Measurements from ENCODE around the gene CLDN10.

Gene CLDN10

DNA sequence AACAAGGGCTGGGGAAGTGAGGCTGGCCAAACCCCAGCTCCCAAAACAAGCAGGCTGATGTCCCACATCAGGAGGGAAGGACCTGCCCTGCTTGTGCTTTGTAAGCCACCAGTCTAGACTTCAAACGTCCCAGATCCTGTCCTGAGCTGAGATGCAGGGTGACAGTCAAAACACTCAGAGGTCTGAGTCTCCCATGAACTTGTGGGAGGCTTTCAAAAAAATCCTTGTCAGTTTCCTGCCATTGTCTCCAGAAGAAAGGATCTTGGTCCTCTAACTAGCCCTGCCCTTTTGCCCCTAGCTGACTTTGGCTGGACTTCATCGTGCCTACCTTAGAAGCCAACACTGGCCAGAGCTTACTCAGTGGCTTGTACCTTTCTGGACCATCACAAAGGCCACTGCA is 48.7 kb downstream of the CLDN10 start:
- DNase-seq (ENCODE audit: low read depth, low spot score): no peak

DNA sequence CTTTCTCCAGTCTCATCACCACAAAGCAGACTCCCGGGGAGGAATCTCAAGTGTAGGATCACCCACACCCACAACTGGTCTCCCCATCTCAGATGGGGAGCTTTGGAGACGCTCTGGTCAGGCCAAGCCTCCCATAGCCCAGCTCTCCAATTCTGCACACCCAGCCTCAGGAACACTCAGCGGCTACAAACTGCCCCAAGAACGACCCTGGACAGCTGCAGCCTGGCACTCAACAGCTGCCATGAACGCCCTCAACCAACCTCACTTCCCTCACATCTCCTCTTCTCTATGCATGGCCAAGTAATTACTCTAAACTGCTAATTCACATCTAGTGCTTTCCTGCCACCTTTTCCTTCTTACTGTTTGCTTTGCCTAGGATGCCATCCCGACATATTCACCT is 49.4 kb downstream of the CLDN10 start:
- DNase-seq (ENCODE audit: low read depth, low spot score): no peak

DNA sequence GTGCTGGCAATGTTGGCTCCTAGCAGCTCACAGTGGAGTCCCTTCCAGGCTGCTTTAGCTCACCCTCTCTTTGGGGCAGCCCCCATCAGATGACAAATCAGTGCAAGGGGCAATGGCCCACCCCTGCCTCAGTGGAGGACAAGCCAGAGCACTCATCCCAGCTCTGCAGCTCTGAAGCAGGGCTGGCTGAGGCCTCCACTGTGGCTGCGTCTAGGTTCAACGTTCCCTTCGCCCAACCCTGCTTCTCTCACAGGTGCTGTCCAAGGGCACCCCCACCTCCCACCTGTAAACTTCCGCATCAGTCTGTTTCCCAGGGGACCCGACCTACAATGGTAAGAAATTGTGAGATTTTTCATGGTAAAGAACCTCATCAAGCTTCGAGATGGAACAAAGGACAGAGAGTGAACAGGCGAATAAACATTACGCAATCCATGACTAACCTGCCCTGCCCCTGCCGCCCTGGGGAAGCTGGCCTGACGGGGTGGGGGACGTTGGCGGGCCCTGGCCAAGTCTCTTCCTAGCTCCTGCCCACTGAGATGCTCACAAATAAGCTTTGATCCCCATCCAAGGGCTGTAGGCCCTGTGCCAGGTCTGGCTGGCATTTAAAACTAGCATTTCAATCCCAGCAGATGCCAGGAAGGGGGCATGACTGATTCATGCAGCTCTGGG is 51.5 kb downstream of the CLDN10 start:
- no peak for DNase-seq (ENCODE audit: low read depth, low spot score)

DNA sequence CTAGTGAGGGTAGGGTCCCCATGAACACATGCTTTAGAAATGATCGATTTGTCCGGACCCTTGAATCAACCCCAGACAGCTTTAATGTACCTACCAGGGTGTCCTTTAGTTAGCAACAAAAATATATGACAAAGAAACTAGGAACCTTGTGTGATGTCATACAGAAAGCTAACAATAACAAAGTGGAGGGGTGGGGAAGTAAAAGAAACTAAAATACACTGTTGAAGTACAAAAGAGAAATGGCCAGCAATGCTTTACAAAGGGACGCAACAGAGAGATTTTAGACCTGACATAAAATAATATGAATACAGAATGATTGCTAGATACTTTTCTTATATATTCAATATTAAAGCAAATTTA is 52.0 kb downstream of the CLDN10 start:
- no peak for DNase-seq (ENCODE audit: low read depth, low spot score)

DNA sequence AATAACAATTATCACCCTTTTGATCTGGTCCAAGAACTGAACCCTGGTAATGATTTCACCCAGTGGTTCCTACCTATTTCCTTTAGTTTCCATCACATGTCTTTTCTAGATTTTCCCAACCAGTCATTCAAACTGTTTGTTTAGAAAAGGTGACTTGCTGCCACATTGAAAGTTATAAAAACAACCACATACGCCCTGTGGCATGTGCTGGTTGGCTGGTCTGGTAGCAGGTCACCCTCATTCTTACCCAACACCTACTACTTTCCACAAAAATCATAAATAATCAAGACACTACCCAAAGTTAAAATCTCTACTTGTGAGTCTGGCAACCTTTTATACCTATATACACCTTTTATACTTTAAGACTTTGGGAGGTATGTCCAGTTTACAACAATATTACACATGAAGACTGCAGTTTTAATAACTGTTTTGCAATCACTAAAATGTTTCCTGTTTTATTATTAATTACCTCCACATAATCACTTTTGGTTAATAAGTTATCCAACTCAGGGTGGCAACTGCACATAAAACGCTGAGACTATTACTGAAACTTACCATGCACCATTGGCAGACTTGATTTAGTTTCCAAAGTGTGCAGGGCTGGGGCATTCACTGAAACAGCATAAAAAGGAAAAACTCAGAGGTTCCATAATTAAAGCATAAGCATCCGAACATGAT is 53.1 kb downstream of the CLDN10 start:
- no peak for DNase-seq (ENCODE audit: low read depth, low spot score)

DNA sequence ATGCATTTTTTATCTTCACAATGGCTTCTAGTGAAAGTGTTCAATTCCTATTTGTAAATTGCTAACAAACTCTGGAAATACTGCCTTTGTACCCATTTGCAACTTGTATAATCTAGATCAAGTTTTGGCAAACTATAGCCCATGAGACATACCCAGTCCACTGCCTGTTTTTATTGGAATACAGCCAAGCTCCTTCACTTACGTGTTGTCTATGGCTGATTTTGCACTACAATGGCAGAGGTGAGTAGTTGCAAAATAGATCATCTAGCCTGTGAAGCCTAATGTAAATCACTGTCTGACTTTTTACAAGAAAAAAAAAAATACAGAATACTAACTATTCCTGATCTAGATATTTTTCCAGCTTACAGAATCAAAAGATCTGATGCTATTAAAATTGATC is 54.8 kb downstream of the CLDN10 start:
- no peak for DNase-seq (ENCODE audit: low read depth, low spot score)

DNA sequence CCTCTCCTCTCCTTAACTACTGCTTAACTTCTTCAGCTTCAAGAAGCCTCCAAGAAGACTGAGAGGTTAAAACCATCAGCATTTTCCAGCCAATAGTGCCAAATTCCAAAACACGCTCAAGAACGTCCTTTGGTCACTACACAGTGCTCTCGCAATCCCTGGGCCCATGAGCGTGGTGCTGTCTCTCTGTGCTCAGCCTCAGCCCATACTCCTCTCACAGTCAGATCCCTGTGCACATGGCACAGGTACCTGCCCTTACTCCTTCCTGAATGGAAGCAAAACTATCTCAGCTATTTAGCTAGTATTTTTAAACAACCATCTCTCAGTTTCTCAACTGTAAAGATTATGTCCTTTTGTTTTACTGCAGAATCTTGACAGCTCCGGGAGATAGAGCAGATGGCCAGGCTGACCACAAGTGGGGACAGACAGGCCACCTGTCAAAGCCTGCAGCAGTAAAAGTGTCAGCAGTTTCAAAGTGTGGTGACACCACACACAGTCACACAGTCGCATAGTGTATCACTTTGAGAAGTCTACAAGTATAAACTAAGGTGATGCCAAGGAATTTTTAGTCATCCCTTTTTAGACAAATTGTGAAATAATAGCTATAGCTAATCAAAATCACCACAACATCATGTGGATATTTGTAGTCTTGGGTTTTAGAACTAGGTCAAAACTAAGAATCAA is 56.3 kb downstream of the CLDN10 start:
- DNase-seq (ENCODE audit: low read depth, low spot score): no peak

DNA sequence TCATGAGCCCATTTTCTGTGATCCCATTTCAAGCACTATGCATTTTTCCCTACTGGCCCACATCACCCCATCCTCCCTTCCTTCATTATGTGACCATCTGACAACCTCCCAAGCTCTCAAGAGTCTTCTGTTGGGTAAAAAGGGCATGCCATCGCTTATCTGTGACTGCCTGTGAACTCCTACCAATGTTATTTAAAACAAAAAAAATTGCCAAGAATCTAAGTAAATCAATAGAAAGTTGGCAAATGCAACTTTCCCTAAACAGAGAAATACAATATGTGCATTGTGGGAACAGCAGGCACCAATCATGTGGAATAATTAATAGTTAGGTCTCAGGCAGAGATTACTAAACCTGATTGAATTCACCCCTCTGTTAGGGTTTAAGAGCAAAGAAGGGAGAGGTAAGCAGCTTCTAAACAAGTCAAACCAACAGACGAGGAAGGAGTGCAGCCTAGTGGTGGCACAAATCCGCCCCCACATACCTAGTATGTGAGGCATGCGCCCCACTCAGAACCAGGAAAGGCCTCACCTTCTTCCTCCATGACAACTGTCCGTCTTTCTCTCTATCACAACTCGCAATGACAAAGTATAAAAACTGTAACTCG is 62.2 kb downstream of the CLDN10 start:
- no peak for DNase-seq (ENCODE audit: low read depth, low spot score)

DNA sequence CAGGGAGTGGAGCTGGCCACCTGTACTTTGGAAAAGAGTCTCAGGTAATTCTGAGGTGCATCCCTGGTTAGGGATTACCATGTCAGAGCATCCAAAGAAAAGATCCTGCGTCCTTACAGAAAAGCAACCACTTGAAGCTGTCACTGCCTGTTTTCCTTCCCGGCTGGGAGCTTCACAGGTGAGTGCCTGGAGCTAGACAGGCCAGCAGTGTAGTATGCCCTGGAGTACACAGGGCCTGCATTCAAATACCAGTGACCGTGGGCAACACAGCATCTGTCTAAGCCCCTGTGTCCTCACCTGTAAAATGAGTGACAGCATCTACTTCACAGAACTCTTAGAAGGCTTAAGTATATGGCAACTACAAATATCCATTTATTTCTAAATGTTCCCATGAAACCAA is 63.0 kb downstream of the CLDN10 start:
- DNase-seq (ENCODE audit: low read depth, low spot score): no peak

DNA sequence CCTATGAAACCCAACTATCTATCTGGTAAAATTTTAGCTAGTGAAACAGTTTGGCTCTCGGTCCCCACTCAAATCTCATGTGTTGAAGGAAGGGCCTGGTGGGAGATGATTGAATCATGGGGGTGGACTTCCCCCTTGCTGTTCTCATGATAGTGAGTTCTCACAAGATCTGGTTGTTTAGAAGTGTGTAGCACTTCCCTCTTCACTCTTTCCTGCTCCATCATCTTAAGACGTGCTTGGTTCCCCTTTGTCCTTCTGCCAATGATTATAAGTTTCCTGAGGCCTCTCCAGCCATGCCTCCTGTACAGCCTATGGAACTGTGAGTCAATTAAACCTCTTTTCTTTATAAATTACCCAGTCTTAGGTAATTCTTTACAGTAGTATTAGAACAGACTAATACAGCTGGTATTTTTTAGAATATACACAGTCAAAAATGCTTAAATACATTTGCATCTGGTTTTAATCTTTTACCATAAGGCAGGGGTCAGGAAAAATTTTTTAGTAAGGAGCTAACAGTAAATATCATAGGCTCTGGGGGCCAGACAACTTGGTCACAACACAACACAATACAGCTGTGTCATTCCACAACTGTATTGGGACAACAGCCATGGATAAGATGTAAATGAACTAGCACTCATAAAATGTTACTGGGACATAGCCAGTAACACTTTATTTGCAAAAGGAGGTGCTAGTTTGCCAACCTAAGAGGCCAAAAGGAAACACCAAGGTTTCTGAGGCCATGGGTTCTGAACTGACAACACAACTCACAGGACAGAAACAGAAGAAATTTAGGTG is 67.7 kb downstream of the CLDN10 start:
- no peak for DNase-seq (ENCODE audit: low read depth, low spot score)

DNA sequence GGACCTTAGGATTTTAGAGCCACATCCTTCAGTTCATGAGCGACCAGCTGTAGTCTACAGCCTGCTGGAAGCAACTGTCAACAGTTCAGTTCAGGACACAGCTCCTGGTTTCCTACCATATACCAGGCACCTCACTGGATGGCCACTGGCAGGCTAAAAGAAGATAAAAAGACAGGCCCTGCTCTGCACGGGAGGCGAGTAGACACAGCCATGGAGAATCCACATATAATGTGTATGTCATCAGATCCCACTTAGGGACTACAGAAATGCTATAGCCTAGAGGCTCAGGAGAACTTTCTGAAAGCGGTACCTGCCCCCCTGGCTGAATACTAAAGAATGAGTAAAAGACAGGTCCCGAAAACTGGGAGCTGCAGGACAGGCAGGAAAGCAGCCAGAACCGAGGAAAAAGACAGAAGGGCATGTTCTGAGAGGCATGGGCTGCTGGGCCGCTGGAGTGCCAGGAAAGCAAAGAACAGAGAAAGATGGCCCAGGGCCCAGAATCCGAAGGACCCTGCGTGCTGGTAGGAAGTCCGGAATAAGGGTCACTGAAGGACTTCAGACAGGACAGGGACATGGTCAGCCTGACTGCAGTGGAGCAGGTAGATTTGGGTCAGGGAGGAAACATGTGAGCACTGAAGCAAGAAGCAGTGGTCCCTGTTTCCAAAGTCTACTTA is 68.4 kb downstream of the CLDN10 start:
- DNase-seq (ENCODE audit: low read depth, low spot score): no peak

DNA sequence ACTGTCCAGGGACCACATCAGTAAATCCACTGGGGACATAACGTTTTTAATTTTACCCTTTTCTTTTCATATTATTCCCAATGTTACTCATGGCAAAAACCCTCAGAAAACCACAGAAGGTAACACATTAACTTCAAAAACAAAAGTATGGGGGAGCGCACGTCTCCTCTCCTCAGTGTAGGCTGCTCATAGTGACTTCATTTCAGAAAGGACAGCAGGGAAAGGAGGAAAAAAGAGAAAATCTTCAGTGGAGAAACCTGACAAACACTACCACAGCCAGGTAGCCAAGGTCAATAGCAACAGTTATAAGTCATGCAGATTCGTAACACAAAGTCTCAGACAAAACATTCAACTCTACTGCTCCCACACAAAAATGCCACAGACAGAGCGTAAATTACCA is 70.6 kb downstream of the CLDN10 start:
- DNase-seq (ENCODE audit: low read depth, low spot score): no peak

DNA sequence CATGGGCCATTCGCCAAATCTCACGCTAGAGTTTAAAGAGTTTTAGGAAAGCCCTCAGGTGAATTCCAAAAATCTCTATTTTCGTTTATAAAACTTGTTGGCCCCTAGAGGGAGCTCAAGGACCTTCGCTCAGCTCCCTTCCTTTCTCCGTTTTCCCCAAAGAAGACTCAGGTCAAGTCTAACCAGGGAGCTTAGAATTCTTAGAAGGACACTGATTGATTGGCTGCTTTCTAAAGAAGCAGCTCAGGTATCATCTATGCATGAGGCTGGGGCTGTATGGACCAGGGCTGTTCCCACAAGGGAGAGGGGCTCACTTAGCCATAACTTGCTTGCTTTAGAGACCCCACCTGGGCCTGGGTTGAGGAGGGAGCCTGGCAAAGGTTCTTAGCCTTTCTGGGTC is 71.5 kb downstream of the CLDN10 start:
- DNase-seq (ENCODE audit: low read depth, low spot score): peak; percentile 56

DNA sequence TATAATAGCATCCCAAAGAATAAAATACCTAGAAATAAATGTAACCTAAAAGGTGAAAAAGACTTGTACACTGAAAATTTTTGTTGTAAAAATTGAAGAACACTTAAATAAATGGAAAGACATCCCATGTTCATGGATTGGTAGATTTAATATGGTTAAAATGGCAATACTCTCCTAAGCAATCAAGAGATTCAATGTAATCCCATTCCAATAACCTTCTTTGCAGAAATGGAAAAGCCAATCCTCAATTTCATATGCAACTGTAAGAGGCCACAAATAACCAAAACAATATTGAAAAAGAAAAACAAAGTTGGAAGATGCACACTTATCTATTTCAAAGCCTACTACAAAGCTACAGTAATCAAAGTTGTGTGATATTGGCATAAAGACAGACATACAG is 74.2 kb downstream of the CLDN10 start:
- DNase-seq (ENCODE audit: low read depth, low spot score): no peak

DNA sequence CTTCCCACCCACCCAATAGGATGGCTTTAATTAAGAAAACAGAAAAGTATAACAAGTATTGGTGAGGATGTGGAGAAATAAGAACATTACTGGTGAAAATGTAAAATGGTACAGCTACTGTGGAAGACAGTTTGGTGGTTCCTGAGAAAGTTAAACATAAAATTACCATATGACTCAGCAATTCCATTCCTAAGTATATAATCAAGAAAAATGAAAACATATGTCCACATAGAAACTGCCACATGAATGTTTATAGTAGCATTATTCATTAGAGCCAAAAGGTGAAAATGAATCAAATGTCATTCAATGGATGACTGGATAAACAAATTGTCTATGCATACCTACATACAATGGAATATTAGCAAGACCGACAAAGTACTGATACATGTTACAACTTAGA is 75.1 kb downstream of the CLDN10 start:
- DNase-seq (ENCODE audit: low read depth, low spot score): no peak

DNA sequence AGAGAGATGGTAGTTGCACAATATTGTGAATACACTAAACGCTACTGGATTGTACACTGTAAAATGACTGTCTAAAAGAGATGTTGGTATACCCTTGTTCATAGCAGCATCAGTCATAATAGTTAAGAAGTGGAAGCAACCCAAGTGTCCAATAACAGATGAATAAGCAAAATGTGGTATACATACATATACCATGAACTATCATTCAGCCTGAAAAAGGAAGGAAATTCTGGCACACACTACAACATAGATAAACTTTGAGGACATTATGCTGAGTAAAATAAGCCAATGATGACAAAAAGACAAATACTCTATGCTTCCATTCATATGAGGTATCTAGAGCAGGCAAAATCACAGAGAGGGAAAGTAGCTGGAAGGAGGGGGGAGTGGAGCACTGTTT is 76.0 kb downstream of the CLDN10 start:
- no peak for DNase-seq (ENCODE audit: low read depth, low spot score)

DNA sequence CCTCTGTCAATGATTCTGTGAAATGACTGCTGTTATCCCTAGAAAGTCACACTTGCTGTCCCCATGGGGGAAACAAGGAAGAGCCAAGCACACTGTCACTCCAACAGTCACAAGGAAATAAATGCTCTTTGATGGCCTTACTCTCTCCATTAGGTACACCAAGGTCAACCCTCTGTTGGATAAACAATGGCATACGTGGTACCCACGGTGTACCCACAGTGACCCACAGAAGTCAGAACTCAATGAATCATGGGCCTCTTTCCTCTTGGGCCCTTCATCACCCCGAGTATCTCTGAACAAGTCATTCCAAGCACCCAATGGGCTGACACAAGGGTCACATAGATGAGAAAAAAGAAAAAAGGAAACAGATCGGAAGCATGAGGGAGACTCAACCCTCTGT is 76.6 kb downstream of the CLDN10 start:
- no peak for DNase-seq (ENCODE audit: low read depth, low spot score)
